Endothelial cell of umbilical vein (primary cell): Measurements from ENCODE around the gene ROBO2. TPM values are rescaled to one million over a fixed set of nuclear protein-coding genes. Genes with fewer than 3 reads are reported as not detected.

Source experiments
- BruUV-seq: library from RNA; stranded (reverse); fragments of 400-500 nt; replicated peaks from 2 replicates; lab custom pipeline; 2021; lab: Mats Ljungman, UMichigan
- CTCF ChIA-PET: fragments of 300-600, 350-600 bp; sonication (Branson Sonifier 250); formaldehyde crosslinking; loops from one replicate; lab custom pipeline; 2021; ENCODE audit warnings: antibody characterized with exemption, inconsistent platforms; lab: Charles Lee
- POLR2A ChIA-PET: fragments of 300-600, 350-600 bp; sonication (Branson Sonifier 250); formaldehyde crosslinking; loops from one replicate; lab custom pipeline; 2021; ENCODE audit warnings: antibody characterized with exemption, inconsistent platforms; lab: Charles Lee
- DNase-seq: peaks from one replicate; pipeline ENCODE4 v3.0.0-alpha.2; 2011; ENCODE audit warnings: low read depth, low spot score
- FAIRE-seq: peaks from 2 replicates; lab custom pipeline; 2011; peaks lifted over from hg19 to GRCh38; lab: Jason Lieb, UNC
- H2AFZ ChIP-seq: 2 replicates; pipeline ENCODE4 v1.6.0; 2012; ENCODE audit warnings: low read depth, low read length, control low read depth, inconsistent platforms
- H3K27ac ChIP-seq: 2 replicates; pipeline ENCODE4 v1.5.1; 2011; ENCODE audit warnings: low read depth, mild to moderate bottlenecking, control low read depth, low read length, moderate library complexity; ENCODE audit not compliant: insufficient read depth
- H3K27me3 ChIP-seq, 2 experiments: 2 replicates each; pipeline versions ENCODE4 v1.6.0 to v1.6.1; 2011; ENCODE audit warnings: low read length in 2 of 2, mixed read lengths in 1 of 2; ENCODE audit not compliant: control insufficient read depth in 2 of 2, insufficient read depth in 2 of 2
- H3K36me3 ChIP-seq, 2 experiments: 2 replicates in 1 of 2; 3 replicates in 1 of 2; pipeline ENCODE4 v1.5.1; 2011; ENCODE audit warnings: low read length in 2 of 2, mild to moderate bottlenecking in 1 of 2, moderate library complexity in 1 of 2; ENCODE audit not compliant: control insufficient read depth in 2 of 2, insufficient read depth in 2 of 2; ENCODE audit errors: extremely low read depth in 1 of 2
- H3K4me1 ChIP-seq: 3 replicates; pipeline ENCODE4 v1.5.1; 2011; ENCODE audit warnings: mild to moderate bottlenecking, low read length; ENCODE audit not compliant: control insufficient read depth, insufficient read depth; ENCODE audit errors: extremely low read depth
- H3K4me2 ChIP-seq: 2 replicates; pipeline ENCODE4 v1.6.1; 2011; ENCODE audit warnings: low read length, control low read depth, mixed read lengths; ENCODE audit not compliant: insufficient read depth
- H3K4me3 ChIP-seq, 3 experiments: fragments of 200-600 bp in 1 of 3; sonication (generic), shearing (Covaris generic) in 1 of 3; replicated peaks in 1 of 3; 2 replicates each; pipeline ENCODE4 v1.5.1; 2011 to 2016; ENCODE audit warnings: control low read depth in 3 of 3, low read length in 3 of 3, mild to moderate bottlenecking in 2 of 3, inconsistent platforms in 1 of 3, low read depth in 1 of 3, moderate library complexity in 1 of 3; ENCODE audit not compliant: insufficient read depth in 1 of 3
- H3K79me2 ChIP-seq: 2 replicates; pipeline ENCODE4 v1.6.0; 2012; ENCODE audit warnings: low read length, inconsistent platforms; ENCODE audit not compliant: control insufficient read depth, insufficient read depth
- H3K9ac ChIP-seq: replicated peaks from 2 replicates; pipeline ENCODE3; 2011; ENCODE audit warnings: low read length, control low read depth; ENCODE audit not compliant: insufficient read depth; ENCODE audit errors: extremely low read depth
- H3K9me1 ChIP-seq: replicated peaks from 3 replicates; pipeline ENCODE4 v1.6.0; 2011; ENCODE audit warnings: mild to moderate bottlenecking, low read length; ENCODE audit not compliant: control insufficient read depth, insufficient read depth; ENCODE audit errors: extremely low read depth
- H3K9me3 ChIP-seq: replicated peaks from 2 replicates; pipeline ENCODE4 v1.5.1; 2012; ENCODE audit warnings: low read length, inconsistent platforms; ENCODE audit not compliant: control insufficient read depth, insufficient read depth
- H4K20me1 ChIP-seq: replicated peaks from 2 replicates; pipeline ENCODE3; 2011; ENCODE audit warnings: mild to moderate bottlenecking, low read length; ENCODE audit not compliant: control insufficient read depth, insufficient read depth; ENCODE audit errors: extremely low read depth
- EZH2 ChIP-seq: IDR thresholded peaks from 2 replicates; pipeline ENCODE4 v1.6.1; 2012; ENCODE audit warnings: borderline replicate concordance, low read depth, mild to moderate bottlenecking, moderate library complexity, low read length, inconsistent platforms; ENCODE audit not compliant: severe bottlenecking
- FOS ChIP-seq: IDR thresholded peaks from 2 replicates; pipeline ENCODE4 v1.6.1; 2011; ENCODE audit warnings: mild to moderate bottlenecking, low read length, moderate library complexity, borderline replicate concordance; ENCODE audit not compliant: insufficient read depth
- GATA2 ChIP-seq: IDR thresholded peaks from 2 replicates; pipeline ENCODE4 v1.7.0; 2011; ENCODE audit warnings: low read depth, mild to moderate bottlenecking, moderate library complexity, mixed read lengths, low read length; ENCODE audit not compliant: insufficient read length, insufficient read depth
- JUN ChIP-seq: IDR thresholded peaks from 2 replicates; pipeline ENCODE4 v1.6.1; 2011; ENCODE audit warnings: borderline replicate concordance, low read depth; ENCODE audit not compliant: insufficient read length, insufficient read depth
- MYC ChIP-seq: IDR thresholded peaks from one replicate; pipeline ENCODE4 v1.6.1; 2011; ENCODE audit warnings: mild to moderate bottlenecking, low read depth, low read length
- POLR2A ChIP-seq: IDR thresholded peaks from 2 replicates; pipeline ENCODE4 v1.6.1; 2012; ENCODE audit warnings: low read depth, mild to moderate bottlenecking, control low read depth, low read length
- POLR2AphosphoS5 ChIP-seq: IDR thresholded peaks from 2 replicates; pipeline ENCODE4 v1.6.1; 2012; ENCODE audit warnings: low read depth, mild to moderate bottlenecking, control low read depth, low read length, moderate library complexity; ENCODE audit not compliant: insufficient read depth
- dilution Hi-C: fragments of 300-500 bp; cut with MboI; formaldehyde crosslinking; loops from one replicate; pipeline ENCODE4 v1.15.0; 2019; ENCODE audit warnings: low sequenced_read_pairs; ENCODE audit not compliant: extremely low pct_ligation_motif_present
- intact Hi-C: fragments of 100-400 bp; cut with micrococcal nuclease; formaldehyde crosslinking; loops from one replicate; pipeline ENCODE4 v1.10.0; 2022
- polyA plus RNA-seq, 4 experiments: library from polyadenylated mRNA; depleted of rRNA in 3 of 4; stranded (reverse) in 3 of 4; unstranded in 1 of 4; fragments of >200 nt; gene quantifications; 2 replicates each; pipeline versions ENCODE4 v1.2.1 to v1.2.3, GENCODE V29; 2011 to 2012; ENCODE audit warnings: missing spikeins in 1 of 4
- total RNA-seq: library from RNA; stranded (reverse); gene quantifications from 2 replicates; pipeline ENCODE4 v1.2.3, GENCODE V29; 2021
- TF ChIP-seq, protein P1 (sequence below): IDR thresholded peaks from 2 replicates; pipeline ENCODE4 v1.6.1; 2011; ENCODE audit not compliant: insufficient read depth, insufficient read length
- TF ChIP-seq, protein P2 (sequence below), 2 donors: IDR thresholded peaks; 1 replicate in 1 of 2; 2 replicates in 1 of 2; pipeline ENCODE4 v1.5.1; 2011; ENCODE audit warnings: low read length in 2 of 2, mild to moderate bottlenecking in 2 of 2, moderate library complexity in 2 of 2, control low read depth in 1 of 2, inconsistent platforms in 1 of 2, low read depth in 1 of 2; ENCODE audit not compliant: insufficient read depth in 1 of 2; ENCODE audit errors: extremely low read depth in 1 of 2

The ROBO2 gene
- total and polyA plus RNA-seq, 2 donors (not counting 3 experiments of a cell fraction or from before 2014, with no cell fraction given), result not detected

DNA sequence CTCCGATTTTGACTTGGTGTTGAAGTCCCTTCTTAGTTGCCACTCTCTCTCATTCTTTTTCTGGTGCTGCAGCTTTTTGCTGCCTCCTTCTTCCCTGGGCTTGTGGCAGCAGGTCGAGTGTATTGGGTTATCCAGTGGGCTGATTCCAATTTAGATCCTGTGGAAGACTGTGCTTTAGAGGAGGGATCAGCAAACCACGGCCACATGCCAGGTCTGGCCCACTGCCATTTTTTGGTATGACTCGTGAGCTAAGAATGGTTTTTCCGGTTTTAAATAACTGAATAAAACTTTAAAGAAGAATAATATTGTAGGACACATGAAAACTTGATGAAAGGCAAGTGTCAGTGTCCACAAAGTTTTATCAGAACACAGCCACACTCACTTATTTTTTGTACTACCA, 330.5 kb downstream of the ROBO2 start:
- H3K9ac ChIP-seq, result no peak overlapping the region
- no peaks in the 10 kb centered on the region for H3K9me3 ChIP-seq
- FAIRE-seq, result no peak
- dilution Hi-C loops (no loop called here), intact Hi-C loops (no loop called here)
- TF ChIP-seq EZH2 (no peak), POLR2A (no peak), GATA2 (no peak), POLR2AphosphoS5 (no peak), FOS (no peak), MYC (no peak), JUN (no peak)
- TF ChIP-seq, protein P1, sequence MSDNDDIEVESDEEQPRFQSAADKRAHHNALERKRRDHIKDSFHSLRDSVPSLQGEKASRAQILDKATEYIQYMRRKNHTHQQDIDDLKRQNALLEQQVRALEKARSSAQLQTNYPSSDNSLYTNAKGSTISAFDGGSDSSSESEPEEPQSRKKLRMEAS, result no peak
- TF ChIP-seq, protein P2, sequence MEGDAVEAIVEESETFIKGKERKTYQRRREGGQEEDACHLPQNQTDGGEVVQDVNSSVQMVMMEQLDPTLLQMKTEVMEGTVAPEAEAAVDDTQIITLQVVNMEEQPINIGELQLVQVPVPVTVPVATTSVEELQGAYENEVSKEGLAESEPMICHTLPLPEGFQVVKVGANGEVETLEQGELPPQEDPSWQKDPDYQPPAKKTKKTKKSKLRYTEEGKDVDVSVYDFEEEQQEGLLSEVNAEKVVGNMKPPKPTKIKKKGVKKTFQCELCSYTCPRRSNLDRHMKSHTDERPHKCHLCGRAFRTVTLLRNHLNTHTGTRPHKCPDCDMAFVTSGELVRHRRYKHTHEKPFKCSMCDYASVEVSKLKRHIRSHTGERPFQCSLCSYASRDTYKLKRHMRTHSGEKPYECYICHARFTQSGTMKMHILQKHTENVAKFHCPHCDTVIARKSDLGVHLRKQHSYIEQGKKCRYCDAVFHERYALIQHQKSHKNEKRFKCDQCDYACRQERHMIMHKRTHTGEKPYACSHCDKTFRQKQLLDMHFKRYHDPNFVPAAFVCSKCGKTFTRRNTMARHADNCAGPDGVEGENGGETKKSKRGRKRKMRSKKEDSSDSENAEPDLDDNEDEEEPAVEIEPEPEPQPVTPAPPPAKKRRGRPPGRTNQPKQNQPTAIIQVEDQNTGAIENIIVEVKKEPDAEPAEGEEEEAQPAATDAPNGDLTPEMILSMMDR (IDR thresholded peaks at IDR 0.05; ENCODE audit: extremely low read depth in 1 of 2, insufficient read depth in 1 of 2, low read depth in 1 of 2, low read length in 2 of 2), result no peak
- H3K4me2 ChIP-seq, result no peak overlapping the region
- no peak overlapping the region for H2AFZ ChIP-seq
- no peaks in the 10 kb centered on the region for H3K4me1 ChIP-seq
- no peaks in the 10 kb centered on the region for H3K36me3 ChIP-seq
- H3K27me3 ChIP-seq, result no peaks in the 10 kb centered on the region
- H3K9me1 ChIP-seq, result no peaks in the 10 kb centered on the region
- ChIA-PET CTCF (no interaction called here), POLR2A (no interaction called here)
- no peaks in the 10 kb centered on the region for H3K79me2 ChIP-seq
- BruUV-seq, result no TSS peak
- no peak overlapping the region for H3K27ac ChIP-seq
- DNase-seq, result no peak
- no peak overlapping the region for H3K4me3 ChIP-seq
- H4K20me1 ChIP-seq, result no peaks in the 10 kb centered on the region
